Lower lobe of right lung (tissue), 2 donors: ENCODE data around the gene CDK3. TPM values are rescaled to one million over a fixed set of nuclear protein-coding genes. Genes with fewer than 3 reads are reported as not detected.
"Not testable (repeated sequence)": the region's sequence is repeated elsewhere in the genome, so short reads cannot be mapped to it uniquely, and the experiment has no call there.

ENCODE experiments used
- ATAC-seq, 2 donors: fragments of 200-7000 bp; cut with Tn5 transposase; one replicate each; pipeline ENCODE4 v1.9.1; 2020 to 2022; ENCODE audit warnings: mild to moderate bottlenecking in 2 of 2, moderate library complexity in 2 of 2
- DNase-seq: peaks from one replicate; pipeline ENCODE4 v3.0.0-alpha.2; 2020
- H3K27ac ChIP-seq: fragments of 200-600 bp; one replicate; pipeline ENCODE4 v1.8.0; 2022
- H3K27me3 ChIP-seq: fragments of 200-600 bp; one replicate; pipeline ENCODE4 v1.8.0; 2022; ENCODE audit warnings: low read depth
- H3K36me3 ChIP-seq: fragments of 200-600 bp; one replicate; pipeline ENCODE4 v1.8.0; 2022; ENCODE audit warnings: mild to moderate bottlenecking
- H3K4me1 ChIP-seq: fragments of 200-600 bp; one replicate; pipeline ENCODE4 v1.8.0; 2022
- H3K4me3 ChIP-seq: fragments of 200-600 bp; one replicate; pipeline ENCODE4 v1.8.0; 2022; ENCODE audit warnings: mild to moderate bottlenecking
- H3K9me3 ChIP-seq: fragments of 200-600 bp; one replicate; pipeline ENCODE4 v1.8.0; 2022
- CTCF ChIP-seq: fragments of 200-600 bp; IDR thresholded peaks from one replicate; pipeline ENCODE4 v1.8.0; 2022; ENCODE audit warnings: antibody characterized with exemption, mild to moderate bottlenecking
- intact Hi-C: fragments of 100-400 bp; cut with DNase I; formaldehyde crosslinking; loops from one replicate; pipeline ENCODE4 v1.11.0; 2022
- total RNA-seq: library from RNA; stranded (reverse); fragmentation: NEBNext Ultra II Directional; extraction: Animal tissue kit (Norgen Biotek cat#: 25700); gene quantifications from one replicate; pipeline ENCODE4 v1.2.1, GENCODE V29; 2021
- donor health status: DM: no; HTN: yes; CAD: no; lungs with severe emphysema.

The CDK3 gene
- total RNA-seq, 1 donor from 2014 or later = 8.4 TPM

GRCh38 chr17:76034428-76035350 is 34.0 kb downstream of the CDK3 start:
- Histone ChIP-seq H3K4me1 (peaks cover 4% of the 10 kb centered on the region), H3K36me3 (peaks cover 18% of the 10 kb centered on the region), H3K9me3 (no peaks in the 10 kb centered on the region), H3K27ac (no peak overlapping the region), H3K4me3 (no peak overlapping the region), H3K27me3 (no peaks in the 10 kb centered on the region)
- intact Hi-C loops = no loop called here
- TF ChIP-seq CTCF = no peak
- DNase-seq (no peak), ATAC-seq (no peak)

GRCh38 chr17:76036497-76037261 is 36.0 kb downstream of the CDK3 start:
- H3K4me3 ChIP-seq = no peak overlapping the region
- intact Hi-C loops = no loop called here
- no peaks in the 10 kb centered on the region for H3K9me3 ChIP-seq
- ATAC-seq (no peak), DNase-seq (no peak)
- H3K36me3 ChIP-seq = peaks cover 38% of the 10 kb centered on the region
- no peaks in the 10 kb centered on the region for H3K27me3 ChIP-seq
- no peak for TF ChIP-seq CTCF
- H3K27ac ChIP-seq = no peak overlapping the region
- no peaks in the 10 kb centered on the region for H3K4me1 ChIP-seq

- Histone ChIP-seq H3K4me1 (no peaks in the 10 kb centered on the region), H3K27me3 (no peaks in the 10 kb centered on the region), H3K9me3 (no peaks in the 10 kb centered on the region), H3K36me3 (peaks cover 52% of the 10 kb centered on the region), H3K4me3 (no peak overlapping the region), H3K27ac (no peak overlapping the region)
- no peak for DNase-seq
- no peak for ATAC-seq
- intact Hi-C loops = no loop called here
- no peak for TF ChIP-seq CTCF
Observed at GRCh38 chr17:76038050-76038449, 37.4 kb downstream of the CDK3 start.

GRCh38 chr17:76039121-76039520 is 38.5 kb downstream of the CDK3 start:
- intact Hi-C loops = no loop called here
- no peak for ATAC-seq
- no peak for DNase-seq
- no peak for TF ChIP-seq CTCF
- no peak overlapping the region for H3K27ac ChIP-seq
- H3K4me3 ChIP-seq = no peak overlapping the region
- H3K9me3 ChIP-seq = no peaks in the 10 kb centered on the region
- H3K27me3 ChIP-seq = no peaks in the 10 kb centered on the region
- no peaks in the 10 kb centered on the region for H3K4me1 ChIP-seq
- peaks cover 63% of the 10 kb centered on the region for H3K36me3 ChIP-seq

- intact Hi-C loops = no loop called here
- H3K36me3 ChIP-seq = peaks cover 75% of the 10 kb centered on the region
Observed at GRCh38 chr17:76040376-76040775, 39.7 kb downstream of the CDK3 start.

GRCh38 chr17:76042868-76043267 is 42.2 kb downstream of the CDK3 start:
- H3K4me1 ChIP-seq, ATAC-seq, H3K4me3 ChIP-seq, intact Hi-C loops, H3K9me3 ChIP-seq, H3K27ac ChIP-seq, DNase-seq, H3K27me3 ChIP-seq: not testable (repeated sequence)
- peaks cover 100% of the 10 kb centered on the region for H3K36me3 ChIP-seq

More at GRCh38 chr17:76040376-76040775, 39.7 kb downstream of the CDK3 start:
- H3K4me1 ChIP-seq = no peaks in the 10 kb centered on the region
- H3K9me3 ChIP-seq = no peaks in the 10 kb centered on the region
- H3K4me3 ChIP-seq = no peak overlapping the region
- DNase-seq (no peak), ATAC-seq (no peak)
- no peaks in the 10 kb centered on the region for H3K27me3 ChIP-seq
- no peak for TF ChIP-seq CTCF
- no peak overlapping the region for H3K27ac ChIP-seq

- H3K9me3 ChIP-seq, ATAC-seq, intact Hi-C loops, H3K27me3 ChIP-seq, H3K27ac ChIP-seq, H3K4me3 ChIP-seq, DNase-seq: not testable (repeated sequence)
- peaks cover 12% of the 10 kb centered on the region for H3K4me1 ChIP-seq
- peaks cover 100% of the 10 kb centered on the region for H3K36me3 ChIP-seq
Observed at GRCh38 chr17:76044475-76045007, 43.9 kb downstream of the CDK3 start.
